Fibroblast of mammary gland (primary cell): ENCODE measurements around the gene C10orf120.

Experiments used
- DNase-seq: peaks from one replicate; pipeline ENCODE4 v3.0.0-alpha.2; 2010; ENCODE audit warnings: low read depth
- H3K4me3 ChIP-seq: 2 replicates; pipeline ENCODE4 v1.5.1; 2011; ENCODE audit warnings: low read depth, mild to moderate bottlenecking, low read length, moderate library complexity; ENCODE audit not compliant: control insufficient read depth
- CTCF ChIP-seq: conservative IDR thresholded peaks from 2 replicates; pipeline ENCODE4 v1.5.1; 2011; ENCODE audit warnings: low read depth, low read length, inconsistent platforms; ENCODE audit not compliant: control insufficient read depth, insufficient read depth

C10orf120 gene

GRCh38 chr10:122669045-122669444, 30.6 kb downstream of the C10orf120 start:
- DNase-seq: no peak
- TF ChIP-seq CTCF: no peak
- H3K4me3 ChIP-seq: no peak overlapping the region

GRCh38 chr10:122665946-122666345, 33.7 kb downstream of the C10orf120 start:
- no peak for TF ChIP-seq CTCF
- DNase-seq: no peak
- no peak overlapping the region for H3K4me3 ChIP-seq

GRCh38 chr10:122665329-122665860, 34.3 kb downstream of the C10orf120 start:
- no peak for DNase-seq
- TF ChIP-seq CTCF: no peak

GRCh38 chr10:122664501-122664900, 35.1 kb downstream of the C10orf120 start:
- no peak for DNase-seq
- TF ChIP-seq CTCF: no peak
- H3K4me3 ChIP-seq: no peak overlapping the region

More at GRCh38 chr10:122665329-122665860, 34.3 kb downstream of the C10orf120 start:
- H3K4me3 ChIP-seq: no peak overlapping the region

- TF ChIP-seq CTCF: no peak
- no peak overlapping the region for H3K4me3 ChIP-seq
Observed at GRCh38 chr10:122663516-122664130, 36.0 kb downstream of the C10orf120 start.

GRCh38 chr10:122662231-122662630, 37.4 kb downstream of the C10orf120 start:
- DNase-seq: no peak
- no peak overlapping the region for H3K4me3 ChIP-seq
- no peak for TF ChIP-seq CTCF

More at GRCh38 chr10:122663516-122664130, 36.0 kb downstream of the C10orf120 start:
- no peak for DNase-seq
